Right atrium auricular region (tissue), 2 donors: ENCODE data around the gene PRDM16. TPM values are rescaled to one million over a fixed set of nuclear protein-coding genes. Genes with fewer than 3 reads are reported as not detected.

Experiments
- DNase-seq: peaks from one replicate; pipeline ENCODE4 v3.0.0-alpha.2; 2019; ENCODE audit warnings: low spot score
- H3K27ac ChIP-seq, 2 donors: fragments of 200-600 bp; sonication (generic); 1 replicate in 1 of 2; 2 replicates in 1 of 2; pipeline ENCODE4 v1.5.1; 2016 to 2019
- H3K27me3 ChIP-seq, 2 donors: fragments of 200-600 bp; sonication (generic); one replicate each; pipeline versions ENCODE4 v1.5.1 to v1.6.0; 2017 to 2019
- H3K36me3 ChIP-seq: fragments of 200-600 bp; sonication (generic); one replicate; pipeline ENCODE4 v1.5.1; 2016
- H3K4me1 ChIP-seq, 2 donors: fragments of 200-600 bp; sonication (generic); one replicate each; pipeline versions ENCODE4 v1.5.1 to v1.6.0; 2017 to 2019
- H3K4me3 ChIP-seq, 2 donors: fragments of 200-600 bp; sonication (generic); 1 replicate in 1 of 2; 2 replicates in 1 of 2; pipeline ENCODE4 v1.5.1; 2017 to 2019; ENCODE audit warnings: mild to moderate bottlenecking in 1 of 2, moderate library complexity in 1 of 2
- H3K9me3 ChIP-seq, 2 donors: fragments of 200-600 bp; sonication (generic); one replicate each; pipeline ENCODE4 v1.5.1; 2019
- CTCF ChIP-seq, 2 donors: fragments of 200-600 bp; sonication (generic); IDR thresholded peaks; one replicate each; pipeline ENCODE4 v1.5.1; 2019; ENCODE audit warnings: antibody characterized with exemption in 2 of 2
- total RNA-seq, 2 donors: library from RNA; depleted of rRNA; stranded (reverse); fragments of >200 nt; gene quantifications; one replicate each; pipeline ENCODE4 v1.1.0, GENCODE V29; 2016

Gene PRDM16
- total RNA-seq, 2 donors from 2014 or later, result 0.22 to 3.3 TPM

- H3K27ac ChIP-seq, result no peak overlapping the region
- no peak overlapping the region for H3K4me3 ChIP-seq
- DNase-seq, result no peak
- peaks cover 0 to 20% of the 10 kb centered on the region in 2 donors for H3K4me1 ChIP-seq
- no peaks in the 10 kb centered on the region for H3K9me3 ChIP-seq
- H3K36me3 ChIP-seq, result no peaks in the 10 kb centered on the region
- TF ChIP-seq CTCF (IDR thresholded peaks at IDR 0.05), result no peak
- H3K27me3 ChIP-seq, result no peaks in the 10 kb centered on the region
These were observed 63.7 kb downstream of the PRDM16 start for GRCh38 chr1:3132660-3133059.

GRCh38 chr1:3133686-3134085 is 64.7 kb downstream of the PRDM16 start:
- no peak for DNase-seq
- Histone ChIP-seq H3K27ac (no peak overlapping the region), H3K4me3 (no peak overlapping the region), H3K36me3 (no peaks in the 10 kb centered on the region), H3K9me3 (no peaks in the 10 kb centered on the region), H3K4me1 (peaks cover 0 to 10% of the 10 kb centered on the region in 2 donors), H3K27me3 (no peaks in the 10 kb centered on the region)
- TF ChIP-seq CTCF (IDR thresholded peaks at IDR 0.05), result no peak

DNA sequence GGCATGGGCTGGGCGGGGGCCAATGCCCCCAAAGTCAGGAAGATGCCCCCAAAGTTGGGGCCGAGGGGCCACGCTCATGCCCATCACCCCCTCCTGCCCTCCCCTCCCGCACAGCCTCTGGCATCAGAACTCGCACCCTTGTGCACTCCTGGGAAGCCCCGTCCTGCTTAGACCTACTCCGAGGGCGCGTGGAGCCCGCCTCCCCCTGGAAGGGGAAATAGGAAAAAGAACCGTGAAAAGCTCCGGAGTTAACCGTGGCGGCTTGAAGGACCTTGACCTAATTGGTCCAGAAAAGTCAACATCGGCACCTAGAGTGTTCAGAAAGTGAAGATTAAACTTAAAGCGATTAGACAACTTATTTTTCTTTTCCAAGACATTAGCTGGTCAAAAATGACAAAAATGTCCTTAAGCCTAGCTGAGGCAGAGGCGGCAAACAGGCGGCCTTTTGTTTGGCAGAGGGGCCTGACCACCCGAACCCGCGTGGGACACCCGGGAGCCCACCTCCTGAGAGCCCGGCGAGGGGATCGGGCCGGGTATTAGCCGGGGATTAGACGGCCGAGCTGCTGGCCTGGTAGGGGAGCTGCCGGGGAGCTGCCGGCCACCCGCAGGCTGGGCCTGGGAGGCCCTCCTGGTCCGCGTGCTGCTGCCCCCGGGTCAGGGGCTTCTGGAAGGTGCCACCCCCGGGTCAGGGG is 65.5 kb downstream of the PRDM16 start:
- TF ChIP-seq CTCF (IDR thresholded peaks at IDR 0.05), result no peak
- Histone ChIP-seq H3K27ac (no peak overlapping the region), H3K4me3 (no peak overlapping the region), H3K36me3 (no peaks in the 10 kb centered on the region), H3K27me3 (peaks cover 0 to 2% of the 10 kb centered on the region in 2 donors), H3K9me3 (no peaks in the 10 kb centered on the region), H3K4me1 (peaks cover 0 to 7% of the 10 kb centered on the region in 2 donors)
- no peak for DNase-seq

GRCh38 chr1:3135073-3135702 is 66.2 kb downstream of the PRDM16 start:
- Histone ChIP-seq H3K36me3 (no peaks in the 10 kb centered on the region), H3K27me3 (peaks cover 0 to 2% of the 10 kb centered on the region in 2 donors), H3K4me1 (peaks cover 0 to 7% of the 10 kb centered on the region in 2 donors), H3K4me3 (no peak overlapping the region), H3K27ac (no peak overlapping the region), H3K9me3 (no peaks in the 10 kb centered on the region)
- DNase-seq, result no peak
- TF ChIP-seq CTCF (IDR thresholded peaks at IDR 0.05), result no peak

DNA sequence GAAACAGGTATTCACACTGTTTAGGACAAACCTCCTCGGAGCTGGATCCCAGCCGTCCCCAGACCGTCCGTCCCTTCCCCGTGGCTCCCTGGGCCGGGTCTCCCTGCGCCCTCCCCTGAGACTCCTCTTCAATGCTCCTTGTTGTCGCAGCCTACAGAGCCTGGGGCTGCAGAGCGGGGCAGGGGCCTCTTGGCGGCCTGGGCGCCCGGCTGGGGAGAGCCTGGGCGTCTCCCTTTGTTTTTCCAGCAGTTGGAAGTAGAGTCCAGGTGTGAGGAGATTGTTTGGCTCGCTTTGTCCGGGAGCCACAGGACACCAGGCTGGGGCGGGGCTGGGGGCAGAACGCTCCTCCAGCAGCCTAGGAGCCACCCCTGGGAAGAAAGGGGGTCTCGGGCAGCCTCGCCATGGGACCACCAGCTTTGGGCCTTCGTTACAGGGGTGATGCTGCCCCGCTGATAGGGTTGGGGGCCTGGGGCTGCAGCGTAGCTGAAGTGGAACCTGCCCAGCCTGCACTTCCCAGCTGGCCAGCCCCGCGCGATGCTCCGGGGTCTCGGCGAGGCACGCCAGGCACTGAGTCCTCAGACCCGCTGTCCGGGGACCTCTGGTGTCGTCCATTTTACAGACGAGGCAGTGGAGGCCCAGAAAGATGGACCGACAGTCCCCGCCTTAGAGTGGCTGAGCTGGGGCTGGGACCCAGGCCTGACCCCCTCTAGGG is 66.9 kb downstream of the PRDM16 start:
- Histone ChIP-seq H3K27me3 (peaks cover 0 to 2% of the 10 kb centered on the region in 2 donors), H3K27ac (no peak overlapping the region), H3K4me3 (no peak overlapping the region), H3K36me3 (no peaks in the 10 kb centered on the region), H3K9me3 (no peaks in the 10 kb centered on the region), H3K4me1 (peaks cover 0 to 7% of the 10 kb centered on the region in 2 donors)
- DNase-seq, result no peak
- TF ChIP-seq CTCF (IDR thresholded peaks at IDR 0.05), result no peak
